OCI-LY7 (cell line): ENCODE results near the gene AGMO. TPM values are rescaled to one million over a fixed set of nuclear protein-coding genes. Genes with fewer than 3 reads are reported as not detected.

Source experiments
- BruUV-seq: library from RNA; stranded (reverse); fragments of 400-500 nt; replicated peaks from 2 replicates; lab custom pipeline; 2021; lab: Mats Ljungman, UMichigan
- CTCF ChIA-PET: fragments of 300-600 bp; sonication (Branson Sonifier 250); formaldehyde crosslinking; loops from one replicate; lab custom pipeline; 2022; ENCODE audit warnings: antibody characterized with exemption; ENCODE audit not compliant: unreplicated experiment; lab: Charles Lee
- POLR2A ChIA-PET: fragments of 300-600 bp; sonication (Branson Sonifier 250); formaldehyde crosslinking; loops from one replicate; lab custom pipeline; 2022; ENCODE audit warnings: antibody characterized with exemption; lab: Charles Lee
- DNase-seq: peaks from one replicate; pipeline ENCODE4 v3.0.0-alpha.2; 2015; ENCODE audit warnings: low spot score
- H2AFZ ChIP-seq: fragments of 200-600 bp; sonication (generic), shearing (Covaris generic); 2 replicates; pipeline ENCODE4 v1.6.1; 2014; ENCODE audit warnings: mild to moderate bottlenecking, antibody characterized with exemption, low read length, moderate library complexity
- H3K27ac ChIP-seq: fragments of 200-600 bp; sonication (generic); 2 replicates; pipeline ENCODE4 v1.5.1; 2014; ENCODE audit warnings: mixed run types, low read depth, mild to moderate bottlenecking, moderate library complexity, low read length, inconsistent platforms; ENCODE audit not compliant: poor library complexity, severe bottlenecking
- H3K36me3 ChIP-seq: fragments of 200-600 bp; sonication (generic); 2 replicates; pipeline ENCODE4 v1.6.1; 2014; ENCODE audit warnings: mild to moderate bottlenecking, antibody characterized with exemption, low read length, moderate library complexity, mixed read lengths; ENCODE audit not compliant: insufficient read depth
- H3K4me1 ChIP-seq: fragments of 200-600 bp; sonication (generic); 2 replicates; pipeline ENCODE4 v1.5.1; 2014; ENCODE audit warnings: mild to moderate bottlenecking, low read length; ENCODE audit not compliant: insufficient read depth, poor library complexity, severe bottlenecking
- H3K4me2 ChIP-seq: fragments of 200-600 bp; sonication (generic); 2 replicates; pipeline ENCODE4 v1.6.1; 2014; ENCODE audit warnings: mild to moderate bottlenecking, low read length
- H3K4me3 ChIP-seq: fragments of 200-600 bp; sonication (generic); 2 replicates; pipeline ENCODE4 v1.5.1; 2014; ENCODE audit warnings: mild to moderate bottlenecking, low read depth, low read length; ENCODE audit not compliant: poor library complexity, severe bottlenecking
- H3K79me2 ChIP-seq: fragments of 200-600 bp; sonication (generic); 2 replicates; pipeline ENCODE4 v1.6.1; 2016; ENCODE audit warnings: low read depth, mild to moderate bottlenecking, low read length, moderate library complexity, mixed read lengths; ENCODE audit not compliant: insufficient read depth
- H3K9me2 ChIP-seq: fragments of 200-600 bp; sonication (generic); 2 replicates; pipeline ENCODE4 v1.6.1; 2016; ENCODE audit warnings: mild to moderate bottlenecking, low read length, mixed read lengths; ENCODE audit not compliant: insufficient read depth
- H3K9me3 ChIP-seq: fragments of 200-600 bp; sonication (generic); 2 replicates; pipeline ENCODE4 v1.6.1; 2014; ENCODE audit warnings: mild to moderate bottlenecking, mixed run types, low read length, mixed read lengths
- H4K20me1 ChIP-seq: fragments of 200-600 bp; sonication (generic); 2 replicates; pipeline ENCODE4 v1.6.1; 2014; ENCODE audit warnings: mild to moderate bottlenecking, antibody characterized with exemption, low read length, moderate library complexity, mixed read lengths; ENCODE audit not compliant: insufficient read depth
- CTCF ChIP-seq: fragments of 200-600 bp; sonication (generic); conservative IDR thresholded peaks from 2 replicates; pipeline ENCODE4 v1.5.1; 2014; ENCODE audit warnings: mild to moderate bottlenecking, antibody characterized with exemption, low read length, moderate library complexity, mixed read lengths
- EZH2phosphoT487 ChIP-seq: fragments of 200-600 bp; sonication (generic); IDR thresholded peaks from 2 replicates; pipeline ENCODE4 v1.6.1; 2018; ENCODE audit warnings: low read depth, borderline replicate concordance, mild to moderate bottlenecking, mixed run types, antibody characterized with exemption, low read length, moderate library complexity, mixed read lengths
- intact Hi-C: fragments of 100-400 bp; cut with micrococcal nuclease; formaldehyde crosslinking; loops from one replicate; pipeline ENCODE4 v1.10.0; 2022; ENCODE audit not compliant: unreplicated experiment
- total RNA-seq, 2 experiments: library from RNA; depleted of rRNA in 1 of 2; stranded (reverse); fragments of >200 nt in 1 of 2; shearing (Covaris generic) in 1 of 2; gene quantifications; 2 replicates each; pipeline ENCODE4 v1.2.3, GENCODE V29; 2014 to 2022

AGMO gene
- total RNA-seq, 2 experiments from 2014 or later = not detected

- CTCF ChIA-PET = no interaction called here
- DNase-seq = no peak
- BruUV-seq = no TSS peak
- Histone ChIP-seq H3K4me1 (no peaks in the 10 kb centered on the region), H2AFZ (no peak overlapping the region), H3K4me3 (no peak overlapping the region), H3K9me3 (no peaks in the 10 kb centered on the region), H3K79me2 (no peaks in the 10 kb centered on the region), H3K4me2 (no peak overlapping the region), H3K36me3 (no peaks in the 10 kb centered on the region), H3K27ac (no peak overlapping the region), H3K9me2 (no peaks in the 10 kb centered on the region; the same call in 1 of the 2 replicates), H4K20me1 (no peaks in the 10 kb centered on the region; the same call in 1 of the 2 replicates)
- TF ChIP-seq EZH2phosphoT487 (no peak), CTCF (no peak)
- intact Hi-C loops = no loop called here
- POLR2A ChIA-PET = interaction anchor here (0.6 kb wide), 2 partner anchors 14 to 590 kb away, joined by 3 to 4 read pairs; no protein-coding TSS in a partner anchor
Measured at GRCh38 chr7:15481132-15481531, 80.7 kb downstream of the AGMO start.

- no peak overlapping the region for H2AFZ ChIP-seq
- POLR2A ChIA-PET = no interaction called here
- no peaks in the 10 kb centered on the region; the same call in 1 of the 2 replicates for H3K9me2 ChIP-seq
- no peaks in the 10 kb centered on the region; the same call in 1 of the 2 replicates for H4K20me1 ChIP-seq
- no peak for DNase-seq
- no peak overlapping the region for H3K4me3 ChIP-seq
- no TSS peak for BruUV-seq
- no peak overlapping the region for H3K4me2 ChIP-seq
- intact Hi-C loops = no loop called here
- TF ChIP-seq EZH2phosphoT487 (no peak), CTCF (no peak)
- H3K9me3 ChIP-seq = no peaks in the 10 kb centered on the region
- CTCF ChIA-PET = no interaction called here
- no peak overlapping the region for H3K27ac ChIP-seq
- H3K36me3 ChIP-seq = no peaks in the 10 kb centered on the region
- no peaks in the 10 kb centered on the region for H3K4me1 ChIP-seq
- no peaks in the 10 kb centered on the region for H3K79me2 ChIP-seq
Measured at GRCh38 chr7:15478401-15478800, 83.4 kb downstream of the AGMO start.

- BruUV-seq = no TSS peak
Measured at GRCh38 chr7:15476531-15476918, 85.3 kb downstream of the AGMO start.

More at GRCh38 chr7:15476531-15476918, 85.3 kb downstream of the AGMO start:
- Histone ChIP-seq H3K36me3 (no peaks in the 10 kb centered on the region), H3K79me2 (no peaks in the 10 kb centered on the region), H3K4me2 (no peak overlapping the region), H3K9me2 (no peaks in the 10 kb centered on the region; the same call in 1 of the 2 replicates), H3K9me3 (no peaks in the 10 kb centered on the region), H2AFZ (no peak overlapping the region), H4K20me1 (no peaks in the 10 kb centered on the region; the same call in 1 of the 2 replicates), H3K27ac (no peak overlapping the region), H3K4me3 (no peak overlapping the region), H3K4me1 (no peaks in the 10 kb centered on the region)
- DNase-seq = no peak
- CTCF ChIA-PET = no interaction called here
- TF ChIP-seq CTCF (no peak), EZH2phosphoT487 (no peak)
- POLR2A ChIA-PET = interaction anchor here (0.6 kb wide), 1 partner anchor 674 kb away, joined by 3 read pairs; no protein-coding TSS in a partner anchor
- intact Hi-C loops = no loop called here
